Measurements from ENCODE around the gene ISLR2.
A peak's percentile ranks its signal among the peaks of the same experiment; 100 is the strongest.
"Not testable (repeated sequence)": the region's sequence is repeated elsewhere in the genome, so short reads cannot be mapped to it uniquely, and the experiment has no call there.

The ISLR2 gene, protein sequence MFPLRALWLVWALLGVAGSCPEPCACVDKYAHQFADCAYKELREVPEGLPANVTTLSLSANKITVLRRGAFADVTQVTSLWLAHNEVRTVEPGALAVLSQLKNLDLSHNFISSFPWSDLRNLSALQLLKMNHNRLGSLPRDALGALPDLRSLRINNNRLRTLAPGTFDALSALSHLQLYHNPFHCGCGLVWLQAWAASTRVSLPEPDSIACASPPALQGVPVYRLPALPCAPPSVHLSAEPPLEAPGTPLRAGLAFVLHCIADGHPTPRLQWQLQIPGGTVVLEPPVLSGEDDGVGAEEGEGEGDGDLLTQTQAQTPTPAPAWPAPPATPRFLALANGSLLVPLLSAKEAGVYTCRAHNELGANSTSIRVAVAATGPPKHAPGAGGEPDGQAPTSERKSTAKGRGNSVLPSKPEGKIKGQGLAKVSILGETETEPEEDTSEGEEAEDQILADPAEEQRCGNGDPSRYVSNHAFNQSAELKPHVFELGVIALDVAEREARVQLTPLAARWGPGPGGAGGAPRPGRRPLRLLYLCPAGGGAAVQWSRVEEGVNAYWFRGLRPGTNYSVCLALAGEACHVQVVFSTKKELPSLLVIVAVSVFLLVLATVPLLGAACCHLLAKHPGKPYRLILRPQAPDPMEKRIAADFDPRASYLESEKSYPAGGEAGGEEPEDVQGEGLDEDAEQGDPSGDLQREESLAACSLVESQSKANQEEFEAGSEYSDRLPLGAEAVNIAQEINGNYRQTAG

DNA sequence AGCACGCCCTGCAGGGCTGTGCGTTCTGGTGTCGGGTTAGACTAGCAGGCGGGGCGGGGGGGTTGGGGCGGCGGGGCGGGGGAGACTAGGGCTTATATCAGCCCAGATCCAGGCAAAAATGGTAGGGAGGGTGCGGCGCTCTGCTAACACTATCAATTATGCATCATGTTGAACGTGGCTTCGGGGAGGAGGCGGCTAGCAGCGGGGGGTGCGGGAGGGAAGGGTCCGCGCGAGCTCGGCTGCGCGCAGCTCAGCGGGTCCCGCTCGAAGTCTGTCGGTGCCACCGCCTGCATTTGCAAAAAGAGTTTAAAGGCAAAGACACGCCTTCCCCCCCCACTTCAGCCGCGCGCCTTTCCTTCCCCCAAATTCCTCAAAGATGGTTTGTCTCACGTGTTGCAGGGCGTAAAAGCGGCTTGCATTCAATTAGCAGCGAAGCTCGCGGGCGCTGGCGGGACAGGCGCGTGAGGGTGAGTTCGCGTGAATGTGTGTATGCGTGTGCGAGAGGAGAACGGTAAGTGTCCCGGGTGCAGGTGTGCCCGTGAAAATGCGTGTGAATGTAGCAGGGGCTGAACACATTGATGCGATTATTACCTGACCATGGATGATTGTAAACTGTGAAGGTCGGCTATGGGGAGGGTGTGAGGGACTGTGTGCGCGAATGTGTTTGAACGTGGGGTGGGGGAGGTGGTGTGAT is at the start of gene ISLR2:
ISLR2 (plus strand) TSS at position 432 of the 694 bp plus-strand sequence. CDS start 2,169 bp downstream, outside the sequence.
- peak; percentile 29 for DNase-seq (ENCODE audit: low spot score)

DNA sequence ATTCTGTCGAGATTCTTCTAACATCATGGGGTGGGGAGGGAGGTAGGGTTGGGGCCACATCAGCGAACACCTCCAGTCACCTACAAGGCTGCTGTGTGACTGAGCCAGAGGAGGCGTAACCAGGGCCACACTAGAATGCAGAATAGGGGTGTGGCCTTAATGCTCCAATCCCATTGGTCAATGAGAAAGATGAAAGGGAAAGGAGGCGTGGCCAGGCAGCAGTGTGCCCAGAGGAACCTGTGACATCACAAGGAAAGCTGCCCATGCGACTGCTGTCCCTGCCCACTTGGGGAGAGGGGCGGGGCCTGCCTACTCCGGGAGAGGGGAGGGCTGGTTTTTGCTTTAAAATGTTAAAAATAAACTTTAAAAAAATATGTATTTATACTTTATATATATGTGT is 47.9 kb upstream of the ISLR2 start, which contains the start of gene GOLGA6A:
GOLGA6A (minus strand) TSS at position 101 of the 400 bp plus-strand sequence; CDS start at position 60, 41 bp downstream.
- not testable (repeated sequence) for DNase-seq (ENCODE audit: low spot score)

DNA sequence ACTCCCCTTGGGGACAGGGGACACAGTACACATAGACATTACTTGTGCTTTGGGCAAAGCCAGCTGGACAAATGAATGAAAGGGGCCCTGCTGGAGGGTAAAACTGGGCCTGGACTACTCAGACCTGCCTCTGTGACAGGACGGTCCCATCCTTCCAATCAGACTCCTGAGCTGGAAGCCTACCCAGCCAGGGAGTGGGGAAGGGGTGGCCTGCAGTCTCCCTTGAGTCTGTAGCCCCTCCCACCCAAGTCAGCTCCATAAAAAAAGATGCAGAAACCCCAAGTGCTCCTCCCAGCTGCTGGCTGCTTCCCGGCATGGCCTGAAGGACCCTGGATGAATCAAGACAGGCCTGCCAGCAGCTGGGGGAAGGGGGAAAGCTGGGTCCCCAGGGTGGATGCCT is 35.8 kb upstream of the ISLR2 start:
- DNase-seq (ENCODE audit: low spot score), result not testable (repeated sequence)

DNA sequence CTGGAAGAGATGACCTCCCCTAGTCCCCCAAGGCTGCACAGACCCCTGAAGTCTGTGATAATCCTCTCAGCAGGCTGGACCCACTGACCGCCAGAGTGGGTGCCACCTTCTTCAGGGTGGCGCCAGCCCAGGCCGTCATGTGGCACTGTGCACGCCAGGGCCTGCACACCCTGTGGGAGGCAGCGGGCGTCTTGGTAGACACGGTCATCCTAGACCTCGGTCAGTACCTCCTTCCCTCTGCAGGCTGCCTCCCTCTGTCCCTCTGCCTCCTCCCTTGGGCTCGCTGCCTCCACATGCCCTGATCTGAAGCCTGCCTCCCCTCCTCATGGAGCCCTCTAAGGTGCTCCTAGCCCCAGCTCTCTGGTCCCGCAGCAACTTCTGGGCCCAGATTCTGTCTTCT is 34.8 kb upstream of the ISLR2 start:
- not testable (repeated sequence) for DNase-seq (ENCODE audit: low spot score)

DNA sequence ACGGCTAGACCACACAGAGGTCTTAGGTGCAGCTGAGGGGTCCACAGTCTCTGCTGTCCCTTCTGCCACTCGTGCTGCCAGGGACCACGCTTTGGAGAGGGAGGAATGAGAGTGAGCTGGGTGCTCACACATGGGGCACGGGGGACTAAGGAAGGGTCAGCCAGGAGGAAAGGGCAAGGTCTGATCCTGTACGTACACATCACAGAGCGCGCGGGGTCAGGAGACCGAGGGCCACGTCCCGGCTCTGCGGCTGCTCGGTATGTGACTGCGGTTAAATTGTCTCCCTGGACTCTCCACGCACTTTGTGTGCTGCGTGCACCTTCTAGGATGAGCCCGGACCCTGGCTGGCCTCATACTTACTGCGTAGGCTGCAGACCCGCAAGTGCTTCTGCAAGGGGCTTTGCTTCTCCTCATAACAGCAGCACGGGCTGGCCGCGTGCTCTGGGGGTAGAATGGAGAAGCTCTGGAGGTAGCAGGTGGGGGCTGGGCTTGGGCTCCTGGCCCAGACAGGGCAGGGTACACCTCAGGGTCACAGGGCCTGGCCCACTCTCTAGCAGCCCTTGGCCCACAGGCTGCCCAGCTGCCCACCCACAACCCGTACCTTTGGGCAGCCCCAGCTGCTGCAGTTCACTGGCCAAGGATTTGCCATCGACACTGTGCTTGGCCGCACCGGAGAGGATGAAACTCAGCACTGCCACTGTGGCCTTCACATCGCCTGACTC is 33.5 kb upstream of the ISLR2 start:
- DNase-seq (ENCODE audit: low spot score), result not testable (repeated sequence)

DNA sequence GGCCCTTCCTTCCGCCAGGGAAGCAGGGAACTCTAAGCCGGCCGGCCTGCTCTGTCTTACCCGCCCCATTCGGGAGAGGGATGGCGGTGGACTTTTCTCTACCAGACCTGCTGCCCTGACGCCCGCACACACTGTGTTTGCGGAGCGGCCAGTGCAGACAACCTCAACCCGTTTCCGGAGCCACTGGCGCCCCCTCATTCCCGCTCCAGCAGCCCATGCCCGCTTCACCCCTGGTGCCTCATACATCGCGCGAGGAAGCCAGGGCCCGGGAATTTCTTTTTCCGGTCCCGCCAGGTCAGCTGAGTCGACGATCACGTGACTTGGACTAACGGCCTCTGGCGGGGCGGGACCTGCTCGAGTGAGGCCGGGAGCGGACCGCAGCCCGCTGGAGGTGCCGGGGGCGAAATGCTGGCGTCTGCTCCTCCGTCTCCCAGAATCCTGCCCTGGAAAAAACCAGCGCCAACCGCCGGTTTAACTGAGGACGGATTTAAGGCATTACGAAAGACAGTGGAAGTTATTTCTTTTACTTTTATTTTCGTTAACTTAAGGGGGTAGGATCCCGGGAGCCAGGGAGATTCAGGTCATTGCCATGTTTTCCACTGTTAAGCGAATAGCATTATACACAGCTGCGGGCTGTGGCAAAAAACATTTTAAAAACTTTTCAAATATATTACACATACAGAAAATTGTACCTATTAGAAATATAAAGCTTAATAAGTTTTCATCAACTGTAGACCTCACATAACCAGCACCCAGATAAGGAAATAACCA is 30.2 kb upstream of the ISLR2 start:
- peak; percentile 87 for DNase-seq (ENCODE audit: low spot score)

DNA sequence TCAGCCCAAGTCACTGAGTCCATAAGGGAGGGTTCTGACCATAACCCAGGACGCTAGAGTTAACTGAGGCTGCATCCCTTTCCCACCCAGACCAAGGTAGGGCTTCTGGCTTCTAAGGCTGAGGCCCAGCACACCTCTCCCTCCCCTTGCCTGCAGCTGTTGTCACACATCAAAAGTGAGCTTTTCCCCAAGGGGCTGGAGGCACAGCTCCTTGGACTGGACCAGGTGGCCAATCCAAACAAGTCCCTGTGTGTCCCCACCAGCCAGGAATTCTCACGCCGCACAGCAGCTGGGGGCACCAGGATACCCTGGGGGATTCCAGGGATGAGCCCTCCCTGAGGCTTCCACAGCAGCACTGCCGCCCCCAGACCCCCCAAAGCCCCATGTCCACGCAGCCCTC is 22.3 kb upstream of the ISLR2 start:
- no peak for DNase-seq (ENCODE audit: low spot score)

DNA sequence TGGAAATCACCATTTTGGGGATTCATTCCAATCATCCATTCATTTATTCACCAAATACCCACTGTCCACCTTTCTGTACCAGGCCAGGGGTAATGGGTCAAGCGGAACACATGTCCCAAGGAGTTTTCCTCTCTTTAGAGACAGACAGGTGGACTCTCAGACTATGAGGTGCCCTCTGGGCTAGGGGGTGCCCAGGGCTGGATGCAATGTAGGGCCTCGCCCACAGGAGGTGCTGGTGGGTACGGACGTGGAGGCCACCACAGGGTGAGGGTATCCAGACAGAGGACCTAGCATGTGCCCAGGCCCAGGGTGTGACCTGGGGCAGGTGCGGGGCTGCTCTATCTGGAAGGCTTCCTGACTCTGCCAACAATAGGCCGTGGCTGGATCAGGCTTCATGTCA is 21.8 kb upstream of the ISLR2 start:
- DNase-seq (ENCODE audit: low spot score), result not testable (repeated sequence)

DNA sequence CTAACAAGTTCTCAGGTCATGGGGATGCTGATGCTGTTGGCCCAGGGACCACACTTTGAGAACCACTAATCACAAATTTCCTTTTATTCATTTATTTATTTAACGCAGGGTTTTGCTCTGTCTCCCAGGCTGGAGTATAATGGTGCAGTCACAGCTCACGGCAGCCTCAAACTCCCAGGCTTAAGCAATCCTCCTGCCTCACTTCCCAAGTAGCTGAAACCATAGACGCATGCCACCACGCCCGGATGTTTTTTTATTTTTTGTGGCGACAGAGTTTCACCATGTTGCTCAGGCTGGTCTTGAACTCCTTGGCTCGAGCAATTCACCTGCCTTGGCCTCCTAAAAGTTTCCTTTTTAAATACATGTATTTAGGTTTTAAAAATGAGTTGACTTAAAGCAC is 20.7 kb upstream of the ISLR2 start:
- DNase-seq (ENCODE audit: low spot score), result no peak

DNA sequence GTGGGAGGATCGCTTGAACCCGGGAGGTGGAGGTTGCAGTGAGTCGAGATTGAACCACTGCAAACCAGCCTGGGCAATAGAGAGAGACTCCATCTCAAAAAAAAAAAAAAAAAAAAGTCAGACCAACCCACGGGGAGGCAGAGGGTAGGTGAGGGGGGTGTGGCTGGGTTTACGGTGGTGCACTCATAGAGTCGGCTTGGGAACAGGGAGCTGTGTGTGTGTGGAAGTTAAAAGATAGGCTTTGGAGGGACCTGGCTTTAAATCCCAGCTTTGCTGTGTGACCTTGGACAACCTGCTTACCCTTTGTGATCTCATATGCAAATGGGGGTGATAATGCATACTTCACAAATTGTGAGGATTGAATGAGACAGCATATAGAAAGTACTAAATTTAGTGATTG is 10.0 kb upstream of the ISLR2 start:
- no peak for DNase-seq (ENCODE audit: low spot score)

DNA sequence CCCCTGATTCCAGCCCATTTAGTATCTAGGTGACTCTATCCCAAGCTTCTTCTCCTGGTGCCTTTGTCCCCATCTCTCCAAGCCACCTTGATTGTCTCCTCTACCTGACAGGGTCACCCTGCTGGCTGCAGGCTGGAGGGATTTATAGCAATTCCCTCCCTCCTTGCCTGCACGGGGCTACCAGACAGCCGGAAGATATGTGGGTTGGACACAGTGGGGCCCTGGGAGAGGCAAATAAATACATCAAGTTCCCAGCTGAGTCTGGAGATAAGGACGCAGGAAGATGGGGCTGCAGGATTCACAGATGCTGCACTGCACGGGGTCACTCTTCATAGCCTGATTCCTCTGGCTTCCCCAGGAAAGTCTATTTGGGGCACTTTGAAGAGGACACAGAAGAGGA is 9.3 kb upstream of the ISLR2 start:
- no peak for DNase-seq (ENCODE audit: low spot score)

DNA sequence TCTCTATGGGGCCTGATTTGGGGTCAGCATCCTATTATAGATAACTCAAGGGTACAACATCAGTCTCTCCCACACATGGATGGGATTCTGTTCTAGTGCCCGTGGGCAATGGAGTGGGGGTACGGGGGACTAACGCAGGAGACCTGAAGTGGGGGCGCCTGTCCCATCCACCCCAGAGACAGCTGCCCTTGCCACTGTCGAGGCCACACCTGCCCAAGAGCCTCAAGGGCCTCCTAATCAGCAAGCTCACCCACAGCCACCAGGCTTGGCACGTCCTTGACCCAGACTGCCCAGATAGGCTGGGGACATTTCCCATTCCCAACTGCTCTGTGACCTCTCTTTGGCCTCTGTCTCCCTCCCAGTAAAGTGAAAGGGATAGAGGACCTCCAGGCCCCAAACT is 8.5 kb upstream of the ISLR2 start:
- DNase-seq (ENCODE audit: low spot score), result peak; percentile 20

DNA sequence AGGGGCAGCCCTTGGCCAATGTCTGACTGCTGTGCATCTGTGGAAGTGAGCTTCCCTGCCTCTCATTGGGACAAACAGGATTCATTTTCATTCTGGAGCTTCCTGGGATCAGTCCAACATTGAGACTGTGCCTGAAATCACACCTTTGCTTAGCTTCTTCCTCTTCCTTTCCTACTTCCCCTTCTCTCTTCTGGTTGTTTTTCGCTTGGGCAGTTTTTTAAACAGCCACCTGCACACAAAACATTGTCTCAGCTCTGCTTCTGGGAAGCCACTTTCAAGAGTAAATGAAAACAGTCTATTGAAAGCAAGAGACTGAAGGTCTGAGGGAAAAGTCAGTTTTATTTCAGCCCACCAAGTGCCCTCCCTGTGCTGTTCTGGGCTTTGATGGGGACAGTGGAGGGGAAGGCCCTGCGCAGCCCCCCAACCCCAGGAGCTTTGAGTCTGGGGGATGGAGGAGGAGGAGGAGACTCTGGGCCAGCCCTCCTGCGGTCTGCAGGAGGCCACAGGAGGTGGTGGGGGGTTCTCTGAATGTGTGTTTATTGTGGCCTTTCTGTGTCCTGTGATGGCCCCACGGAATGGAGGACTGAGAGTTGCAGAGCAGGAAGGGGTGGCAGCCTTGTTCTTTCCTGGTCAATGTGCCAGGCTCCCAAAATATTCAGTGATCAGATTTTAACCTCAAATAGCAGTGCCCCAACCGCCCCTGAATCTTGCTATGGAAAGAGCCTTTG is 7.8 kb upstream of the ISLR2 start:
- no peak for DNase-seq (ENCODE audit: low spot score)

DNA sequence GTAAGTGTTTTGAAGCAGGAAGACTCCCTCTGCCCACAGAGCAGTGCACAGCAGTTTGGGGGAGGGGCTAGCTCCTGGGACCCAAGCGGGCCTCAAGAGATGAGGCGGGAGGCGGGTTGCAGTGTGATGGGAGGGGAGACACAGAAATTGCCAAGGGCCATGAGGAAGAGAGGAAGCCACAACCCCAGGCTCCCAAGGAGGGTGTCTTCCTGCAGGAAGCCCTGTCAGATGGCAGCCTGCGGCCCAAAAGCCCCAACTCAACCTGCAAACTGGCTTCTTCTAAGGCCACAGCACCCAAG is 7.3 kb upstream of the ISLR2 start:
- DNase-seq (ENCODE audit: low spot score), result peak; percentile 17

DNA sequence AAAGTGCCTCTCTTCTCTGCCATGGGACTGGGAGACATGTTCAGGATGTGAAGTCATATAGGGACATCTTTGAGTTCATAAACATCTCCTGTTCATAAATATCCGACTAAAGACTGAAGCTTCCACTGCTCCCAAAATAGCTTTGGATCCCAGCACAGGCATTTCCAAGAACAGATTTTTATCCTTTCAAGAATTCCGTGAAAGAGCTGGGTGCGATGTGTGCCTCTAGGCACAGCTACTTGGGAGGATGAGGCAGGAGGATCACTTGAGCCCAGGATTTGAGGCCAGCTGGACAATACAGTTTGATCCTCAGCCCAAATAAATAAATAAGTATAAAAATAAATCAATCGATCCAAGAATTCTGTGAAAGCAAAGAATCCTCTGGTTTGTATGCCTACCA is 6.7 kb upstream of the ISLR2 start:
- no peak for DNase-seq (ENCODE audit: low spot score)

DNA sequence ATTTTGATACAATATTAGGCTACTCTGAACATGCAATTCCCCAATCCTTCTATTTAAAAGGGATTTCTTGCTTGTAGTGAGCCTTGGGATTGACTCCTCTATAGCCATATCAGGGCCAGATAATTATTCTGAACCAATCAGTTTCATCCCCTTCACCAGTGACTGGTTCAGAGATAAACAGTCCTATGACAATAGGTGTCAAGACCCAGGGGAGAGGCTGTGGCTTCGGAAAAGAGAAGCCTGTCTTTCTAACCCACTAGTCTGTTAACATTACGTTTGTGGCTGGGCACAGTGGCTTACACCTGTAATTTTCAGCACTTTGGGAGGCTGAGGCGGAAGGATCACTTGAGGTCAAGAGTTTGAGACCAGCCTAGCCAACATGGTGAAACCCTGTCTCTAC is 6.2 kb upstream of the ISLR2 start:
- DNase-seq (ENCODE audit: low spot score), result no peak

DNA sequence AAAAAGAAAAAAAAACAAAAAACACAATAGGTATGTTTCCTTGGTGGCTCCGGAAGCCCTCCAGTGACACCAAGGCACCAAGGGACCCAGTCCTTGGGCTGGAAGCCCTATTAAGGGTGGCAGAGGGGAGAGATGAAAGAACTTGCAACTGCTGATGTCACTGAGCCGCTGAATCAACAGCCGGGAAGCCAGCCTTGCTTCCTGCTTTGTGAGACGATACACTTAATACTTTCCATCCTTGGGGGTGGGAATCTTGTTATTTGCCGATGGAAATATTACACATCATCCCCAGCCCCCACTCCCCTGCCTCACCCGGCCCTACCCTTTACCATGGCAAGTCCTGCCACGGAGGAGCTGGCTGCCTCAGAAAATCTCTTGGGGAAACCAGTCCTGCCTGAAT is 5.6 kb upstream of the ISLR2 start:
- no peak for DNase-seq (ENCODE audit: low spot score)

DNA sequence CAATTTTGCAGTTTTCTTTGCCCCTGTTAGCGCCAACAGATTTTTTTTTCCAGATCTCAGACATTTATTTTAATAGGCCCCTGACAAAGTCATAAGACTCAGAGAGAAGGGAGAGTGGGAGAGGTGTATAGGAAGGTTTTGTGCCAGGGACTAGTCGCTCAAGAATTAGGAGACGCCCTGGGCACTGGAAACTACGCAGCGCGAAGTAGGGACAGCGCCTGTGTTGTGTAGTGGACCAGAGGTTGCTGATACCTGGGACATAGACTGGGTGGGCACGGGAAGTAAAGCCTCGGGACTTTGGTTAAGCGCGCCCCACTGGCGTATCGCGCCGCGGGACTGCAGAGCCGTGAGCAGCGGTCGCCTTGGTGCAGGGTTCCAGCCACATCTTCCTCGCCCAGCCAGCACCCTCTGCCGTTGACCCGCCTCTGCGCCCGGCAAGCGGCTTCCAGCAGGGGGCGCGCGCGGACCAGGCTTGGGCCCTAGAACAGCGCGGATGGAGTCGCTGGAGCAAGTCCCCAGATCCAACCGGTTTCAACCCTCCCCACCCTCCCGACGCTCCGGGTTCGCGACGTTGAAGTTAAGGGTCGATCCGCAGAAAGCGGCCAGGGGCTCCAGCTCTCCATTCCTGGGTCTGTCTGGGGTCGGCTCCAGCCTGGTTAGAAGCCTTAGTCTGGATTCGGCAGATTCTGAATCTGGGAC is 3.0 kb upstream of the ISLR2 start:
- peak; percentile 95 for DNase-seq (ENCODE audit: low spot score)

DNA sequence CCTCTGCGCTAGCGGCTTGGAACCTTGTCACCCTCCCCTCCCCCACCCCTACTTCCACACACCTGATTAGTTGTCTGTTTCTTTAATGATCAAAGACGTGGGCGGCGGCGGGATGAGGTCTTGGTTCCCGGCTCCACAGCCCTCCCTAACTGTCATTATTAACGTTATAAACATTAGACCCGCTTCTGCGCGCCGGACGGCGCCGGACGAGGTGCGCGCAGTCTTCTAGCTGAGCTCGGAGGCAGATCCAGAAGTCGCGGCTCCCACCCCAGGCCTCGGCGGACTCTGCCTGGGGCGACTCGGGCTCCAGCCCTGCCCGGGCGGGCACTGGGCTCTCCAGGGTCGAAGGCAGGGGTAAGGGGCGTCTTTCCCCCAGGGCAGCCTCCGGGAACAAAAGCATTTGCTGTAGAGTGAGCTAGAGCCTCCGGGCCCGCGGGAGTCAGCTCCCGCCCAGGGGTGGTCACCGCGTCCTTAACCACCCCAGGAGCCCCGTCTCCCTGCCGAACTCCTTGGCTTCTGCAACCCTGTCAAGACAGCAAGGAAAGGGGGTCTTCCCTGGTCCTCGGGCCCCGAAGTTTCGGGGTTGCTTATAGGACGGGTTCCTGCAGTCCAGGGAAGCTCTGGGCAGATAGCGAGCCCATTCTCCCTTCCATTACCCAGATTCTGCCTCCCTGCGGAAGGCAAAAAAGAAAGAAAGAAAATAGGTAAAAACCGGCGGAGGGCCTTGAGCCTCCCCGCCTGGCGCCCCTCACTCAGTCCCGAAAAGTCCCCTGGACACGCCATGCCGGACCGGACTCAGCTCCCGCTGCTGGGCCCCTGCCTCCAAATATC is 2.2 kb upstream of the ISLR2 start:
- DNase-seq (ENCODE audit: low spot score), result peak; percentile 41
